Measurements from ENCODE around the gene GBF1. TPM values are rescaled to one million over a fixed set of nuclear protein-coding genes. Genes with fewer than 3 reads are reported as not detected.

The GBF1 gene
- total and polyA plus RNA-seq, 10 of the 15 experiments (the other 5 are each of a cell fraction or from before 2014, with no cell fraction given) = 0.82 to 42.0 (median 21.8) TPM

DNA sequence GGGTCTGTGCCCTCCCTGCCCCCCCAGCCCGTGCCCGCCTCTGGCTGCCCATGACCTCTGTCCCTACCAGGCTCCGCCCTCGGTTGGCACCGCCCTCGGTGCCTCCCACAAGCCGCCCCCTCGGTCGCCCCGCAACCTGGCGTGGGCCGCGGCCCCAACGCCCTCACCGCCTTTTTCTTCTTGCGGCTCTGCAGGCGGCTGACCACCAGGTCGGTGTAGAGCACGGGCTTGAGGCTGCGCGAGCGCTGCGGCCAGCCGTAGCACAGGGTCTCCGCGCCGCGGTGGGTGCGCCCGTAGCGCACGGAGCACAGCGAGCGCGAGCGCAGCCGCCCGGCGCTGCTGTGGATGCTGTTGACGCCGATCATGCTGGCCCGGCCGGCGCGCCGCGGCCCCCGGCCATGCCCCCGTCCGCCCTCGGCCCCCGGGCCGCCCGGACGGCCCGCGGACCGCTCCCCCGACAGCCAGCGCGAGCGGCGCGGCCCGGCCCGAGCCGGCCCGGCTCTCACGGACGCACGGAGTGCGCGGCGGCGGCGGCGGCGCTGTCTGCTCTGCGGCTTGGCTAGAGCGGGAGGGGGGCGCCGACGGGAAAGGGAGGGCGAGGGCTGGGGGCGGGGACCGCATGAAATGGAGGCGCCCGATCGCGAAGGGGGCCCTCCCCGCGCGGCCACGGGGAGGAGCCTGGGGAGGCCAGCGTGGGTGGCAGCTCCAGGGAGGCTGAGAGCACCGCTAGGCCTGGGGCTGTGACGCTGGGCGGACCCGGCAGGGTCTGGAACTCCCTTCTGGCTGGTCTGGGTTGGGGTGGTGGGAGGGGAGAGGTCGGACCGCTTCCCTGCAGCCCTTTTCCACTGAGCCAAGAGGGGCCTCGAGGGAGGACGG lies 163.6 kb downstream of the GBF1 start (continued):
- no peak for TF ChIP-seq JUNB (IDR thresholded peaks at IDR 0.05)
- TF ChIP-seq YY1 (IDR thresholded peaks at IDR 0.05; ENCODE audit: low read depth, low read length) = no peak

DNA sequence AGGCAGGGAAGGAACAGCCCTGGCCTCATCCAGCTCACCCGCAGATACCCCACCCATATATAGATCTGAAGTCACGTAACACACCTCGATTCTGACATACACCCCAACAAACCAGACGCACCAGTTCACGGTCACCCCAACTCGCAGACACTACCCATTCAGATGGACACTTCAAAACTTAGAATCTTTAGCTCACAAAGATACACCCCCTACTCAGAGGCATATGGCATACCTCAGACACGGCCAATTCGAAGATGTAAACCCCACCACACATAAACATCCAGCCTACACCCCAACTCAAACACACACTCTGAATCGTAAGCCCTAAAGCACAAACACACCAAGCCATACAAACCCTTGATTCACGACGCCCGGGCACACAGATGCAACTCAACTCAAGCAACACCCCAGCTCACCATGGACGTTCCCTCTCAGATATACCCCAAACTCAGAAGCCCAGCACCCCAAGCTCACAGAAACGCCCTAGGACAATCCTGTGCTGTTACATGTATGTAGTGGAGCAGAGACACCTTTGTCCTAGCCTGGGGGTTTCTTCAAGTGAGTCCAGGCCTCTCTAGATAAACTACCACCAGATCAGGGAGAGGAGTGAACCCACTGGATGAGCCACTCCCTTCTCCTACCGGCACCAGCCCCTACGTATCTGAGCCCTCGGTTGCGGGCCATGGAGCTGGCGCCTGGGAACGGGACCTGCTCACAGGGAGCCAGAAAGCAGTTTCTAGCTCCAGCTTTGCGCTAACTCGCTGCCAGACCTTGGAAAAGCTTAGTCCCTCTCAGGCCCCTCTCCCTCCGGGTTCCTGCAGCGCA lies 164.5 kb downstream of the GBF1 start:
- no peaks in the 10 kb centered on the region for H3K36me3 ChIP-seq (ENCODE audit: control insufficient read depth in 2 of 2, insufficient read depth in 2 of 2, low read length in 1 of 2)
- H4K20me1 ChIP-seq (ENCODE audit: control insufficient read depth, insufficient read depth) = peaks cover 5% of the 10 kb centered on the region; the same call in 1 of the 2 replicates
- ATAC-seq (no peak), DNase-seq (ENCODE audit: low read depth, low spot score) (no peak), FAIRE-seq (no peak)
- TF ChIP-seq STAT1 (conservative IDR thresholded peaks at IDR 0.05) (no peak), CHD2 (IDR thresholded peaks at IDR 0.05; ENCODE audit: borderline replicate concordance, low read depth, low read length) (no peak), TCF12 (IDR thresholded peaks at IDR 0.05; ENCODE audit: low read depth, low read length) (no peak), DPF2 (IDR thresholded peaks at IDR 0.05) (no peak), CEBPB (IDR thresholded peaks at IDR 0.05; ENCODE audit: borderline replicate concordance in 1 of 2, low read depth in 2 of 2, low read length in 2 of 2) (no peak), TBL1XR1 (IDR thresholded peaks at IDR 0.05; ENCODE audit: low read depth, low read length) (no peak)
- TF ChIP-seq, protein P1, sequence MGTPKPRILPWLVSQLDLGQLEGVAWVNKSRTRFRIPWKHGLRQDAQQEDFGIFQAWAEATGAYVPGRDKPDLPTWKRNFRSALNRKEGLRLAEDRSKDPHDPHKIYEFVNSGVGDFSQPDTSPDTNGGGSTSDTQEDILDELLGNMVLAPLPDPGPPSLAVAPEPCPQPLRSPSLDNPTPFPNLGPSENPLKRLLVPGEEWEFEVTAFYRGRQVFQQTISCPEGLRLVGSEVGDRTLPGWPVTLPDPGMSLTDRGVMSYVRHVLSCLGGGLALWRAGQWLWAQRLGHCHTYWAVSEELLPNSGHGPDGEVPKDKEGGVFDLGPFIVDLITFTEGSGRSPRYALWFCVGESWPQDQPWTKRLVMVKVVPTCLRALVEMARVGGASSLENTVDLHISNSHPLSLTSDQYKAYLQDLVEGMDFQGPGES (IDR thresholded peaks at IDR 0.05) = no peak
- TF ChIP-seq, protein P2, sequence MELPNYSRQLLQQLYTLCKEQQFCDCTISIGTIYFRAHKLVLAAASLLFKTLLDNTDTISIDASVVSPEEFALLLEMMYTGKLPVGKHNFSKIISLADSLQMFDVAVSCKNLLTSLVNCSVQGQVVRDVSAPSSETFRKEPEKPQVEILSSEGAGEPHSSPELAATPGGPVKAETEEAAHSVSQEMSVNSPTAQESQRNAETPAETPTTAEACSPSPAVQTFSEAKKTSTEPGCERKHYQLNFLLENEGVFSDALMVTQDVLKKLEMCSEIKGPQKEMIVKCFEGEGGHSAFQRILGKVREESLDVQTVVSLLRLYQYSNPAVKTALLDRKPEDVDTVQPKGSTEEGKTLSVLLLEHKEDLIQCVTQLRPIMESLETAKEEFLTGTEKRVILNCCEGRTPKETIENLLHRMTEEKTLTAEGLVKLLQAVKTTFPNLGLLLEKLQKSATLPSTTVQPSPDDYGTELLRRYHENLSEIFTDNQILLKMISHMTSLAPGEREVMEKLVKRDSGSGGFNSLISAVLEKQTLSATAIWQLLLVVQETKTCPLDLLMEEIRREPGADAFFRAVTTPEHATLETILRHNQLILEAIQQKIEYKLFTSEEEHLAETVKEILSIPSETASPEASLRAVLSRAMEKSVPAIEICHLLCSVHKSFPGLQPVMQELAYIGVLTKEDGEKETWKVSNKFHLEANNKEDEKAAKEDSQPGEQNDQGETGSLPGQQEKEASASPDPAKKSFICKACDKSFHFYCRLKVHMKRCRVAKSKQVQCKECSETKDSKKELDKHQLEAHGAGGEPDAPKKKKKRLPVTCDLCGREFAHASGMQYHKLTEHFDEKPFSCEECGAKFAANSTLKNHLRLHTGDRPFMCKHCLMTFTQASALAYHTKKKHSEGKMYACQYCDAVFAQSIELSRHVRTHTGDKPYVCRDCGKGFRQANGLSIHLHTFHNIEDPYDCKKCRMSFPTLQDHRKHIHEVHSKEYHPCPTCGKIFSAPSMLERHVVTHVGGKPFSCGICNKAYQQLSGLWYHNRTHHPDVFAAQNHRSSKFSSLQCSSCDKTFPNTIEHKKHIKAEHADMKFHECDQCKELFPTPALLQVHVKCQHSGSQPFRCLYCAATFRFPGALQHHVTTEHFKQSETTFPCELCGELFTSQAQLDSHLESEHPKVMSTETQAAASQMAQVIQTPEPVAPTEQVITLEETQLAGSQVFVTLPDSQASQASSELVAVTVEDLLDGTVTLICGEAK (IDR thresholded peaks at IDR 0.05; ENCODE audit: borderline replicate concordance) = no peak
- no peak overlapping the region; the same call in 1 of the 2 replicates for H3K4me2 ChIP-seq (ENCODE audit: control insufficient read depth, insufficient read depth)
- WGBS (ENCODE audit: insufficient coverage, insufficient replicate concordance, low lambda C conversion rate, missing lambda C conversion rate) = 18% methylated on average over 24 of the region's 24 CpGs
- no peak overlapping the region for H3K27ac ChIP-seq (ENCODE audit: control insufficient read depth, insufficient read depth)
- no peak overlapping the region for H2AFZ ChIP-seq (ENCODE audit: control insufficient read depth, low read depth, low read length)
- intact Hi-C loops (cut with micrococcal nuclease; ENCODE audit: unreplicated experiment) = no loop called here
- H3K79me2 ChIP-seq (ENCODE audit: control insufficient read depth, insufficient read depth, low read length) = no peaks in the 10 kb centered on the region
- no TSS peak for BruUV-seq (replicated peaks)
- SMC1A ChIA-PET (ENCODE audit: uncharacterized antibody, unreplicated experiment) = interaction anchor here (1.0 to 1.2 kb wide), 2 partner anchors 10 to 12 kb away, joined by 3 read pairs; no protein-coding TSS in a partner anchor
- H3K27me3 ChIP-seq (replicated peaks in 1 of 2; ENCODE audit: control insufficient read depth in 2 of 2, insufficient read depth in 2 of 2, low read length in 1 of 2) = peaks cover 17 to 21% of the 10 kb centered on the region in 2 experiments
- H3K4me1 ChIP-seq (ENCODE audit: control insufficient read depth, insufficient read depth, low read length) = peaks cover 9% of the 10 kb centered on the region
- RAD21 ChIA-PET (ENCODE audit: unreplicated experiment) = interaction anchor here (0.9 kb wide), 2 partner anchors 11 to 180 kb away, joined by 3 to 4 read pairs; no protein-coding TSS in a partner anchor
- no peaks in the 10 kb centered on the region for H3K9me3 ChIP-seq (replicated peaks; ENCODE audit: control insufficient read depth, insufficient read depth, low read length)
- in situ Hi-C loops (cut with MboI) = loop anchor here (5.0 kb wide), 1 partner anchor 183 kb away; the partner anchor contains the start of gene ELOVL3
- no peak overlapping the region for H3K4me3 ChIP-seq
- no peak overlapping the region for H3K9ac ChIP-seq (ENCODE audit: control insufficient read depth, insufficient read depth, low read length)
- CTCF ChIA-PET = interaction anchor here (1.2 to 1.7 kb wide), 2 partner anchors 11 to 180 kb away, joined by 4 to 7 read pairs; no protein-coding TSS in a partner anchor
- POLR2A ChIA-PET = interaction anchor here (0.5 to 1.2 kb wide), 3 partner anchors 11 to 293 kb away, joined by 3 to 4 read pairs (median 4); partner anchors contain the start of gene FBXL15

All from GM12878 (cell line).